ENCODE measurements around the gene GPR18. TPM values are rescaled to one million over a fixed set of nuclear protein-coding genes. Genes with fewer than 3 reads are reported as not detected.

GPR18 gene
- total and polyA plus RNA-seq, 8 donors, result 0.68 to 0.76 TPM; not detected in 6

GRCh38 chr13:99206873-99207272 is 51.3 kb downstream of the GPR18 start:
- intact Hi-C loops (cut with DNase I; ENCODE audit: low total_unique reads), result no loop called here
- Histone ChIP-seq H3K4me3 (no peak overlapping the region), H3K36me3 (peaks cover 0 to 15% (median 11%) of the 10 kb centered on the region in 4 donors), H3K27me3 (no peaks in the 10 kb centered on the region), H3K9me3 (no peaks in the 10 kb centered on the region), H3K4me1 (peaks cover 3 to 76% (median 38%) of the 10 kb centered on the region in 4 donors), H3K27ac (no peak overlapping the region)
- no peak for DNase-seq
- no peak for TF ChIP-seq POLR2A (IDR thresholded peaks at IDR 0.05)
- TF ChIP-seq EP300 (IDR thresholded peaks at IDR 0.05), result no peak
- no peak for TF ChIP-seq CTCF (IDR thresholded peaks at IDR 0.05)
- no peak for TF ChIP-seq POLR2AphosphoS5 (IDR thresholded peaks at IDR 0.05)
- 89 to 96% (median 94%) methylated on average over 5 of the region's 5 CpGs for WGBS, 5 donors

- DNase-seq, result no peak
- H3K36me3 ChIP-seq, result peaks cover 0 to 15% (median 11%) of the 10 kb centered on the region in 4 donors
- WGBS, 5 donors, result 95 to 100% (median 97%) methylated on average over 6 to 8 of the region's 8 CpGs
- no peak overlapping the region for H3K27ac ChIP-seq
- no peaks in the 10 kb centered on the region for H3K9me3 ChIP-seq
- H3K4me3 ChIP-seq, result no peak overlapping the region
- TF ChIP-seq CTCF (IDR thresholded peaks at IDR 0.05), result no peak
- intact Hi-C loops (cut with DNase I; ENCODE audit: low total_unique reads), result no loop called here
- peaks cover 3 to 79% (median 41%) of the 10 kb centered on the region in 4 donors for H3K4me1 ChIP-seq
- no peaks in the 10 kb centered on the region for H3K27me3 ChIP-seq
These were observed 52.0 kb downstream of the GPR18 start for GRCh38 chr13:99206226-99206625.

GRCh38 chr13:99205621-99206220 is 52.5 kb downstream of the GPR18 start:
- Histone ChIP-seq H3K9me3 (no peaks in the 10 kb centered on the region), H3K36me3 (peaks cover 0 to 15% (median 11%) of the 10 kb centered on the region in 4 donors), H3K4me3 (no peak overlapping the region), H3K27ac (no peak overlapping the region), H3K4me1 (peaks cover 3 to 79% (median 41%) of the 10 kb centered on the region in 4 donors), H3K27me3 (no peaks in the 10 kb centered on the region)
- WGBS, 5 donors, result 85 to 94% (median 88%) methylated on average over 11 to 22 of the region's 22 CpGs
- intact Hi-C loops (cut with DNase I; ENCODE audit: low total_unique reads), result no loop called here
- no peak for DNase-seq
- TF ChIP-seq POLR2A (IDR thresholded peaks at IDR 0.05) (no peak), POLR2AphosphoS5 (IDR thresholded peaks at IDR 0.05) (no peak), EP300 (IDR thresholded peaks at IDR 0.05) (no peak), CTCF (IDR thresholded peaks at IDR 0.05) (no peak)

Small RNAs within 50 kb of the gene (small RNA-seq; reads per million reads assigned to genes)
- gene RN7SKP9, result 0 reads per million in 4 donors

Other genes starting within 250 kb of the GPR18 start
- gene UBAC2, start 57.5 kb downstream of the GPR18 start, total RNA-seq, result 10 to 100 TPM; 18.1 to 68.8 (median 35.1) TPM
- 10 to 100 TPM; 37.3 to 53.7 (median 42.9) TPM for gene UBAC2, start 57.5 kb downstream of the GPR18 start, polyA plus RNA-seq
- 10 to 100 TPM in 4 of 5 donors, under 1 TPM in 1; 0.58 to 24.4 (median 16.4) TPM for gene GPR183, start 49.0 kb upstream of the GPR18 start, total RNA-seq
- 1 to 10 TPM; 3.0 to 5.8 (median 4.5) TPM for gene GPR183, start 49.0 kb upstream of the GPR18 start, polyA plus RNA-seq
- gene TM9SF2, start 243.1 kb upstream of the GPR18 start, total RNA-seq, result 100 to 1,000 TPM in 1 of 5 donors, 10 to 100 TPM in 4; 18.1 to 268 (median 31.2) TPM
- gene TM9SF2, start 243.1 kb upstream of the GPR18 start, polyA plus RNA-seq, result 10 to 100 TPM; 22.9 to 56.1 (median 40.8) TPM

Data from stomach (tissue), 9 donors.